DOHH2 (cell line): ENCODE measurements around the gene JMJD8.
A peak's percentile ranks its signal among the peaks of the same experiment; 100 is the strongest.
"Not testable (repeated sequence)": the region's sequence is repeated elsewhere in the genome, so short reads cannot be mapped to it uniquely, and the experiment has no call there.

Experiments
- H3F3A ChIP-seq: fragments of 200-600 bp; sonication (generic), shearing (Covaris generic); 2 replicates; pipeline ENCODE4 v1.6.0; 2016; ENCODE audit warnings: antibody characterized with exemption, mild to moderate bottlenecking; ENCODE audit not compliant: control insufficient read depth, insufficient read depth
- H3K27ac ChIP-seq: fragments of 200-600 bp; sonication (generic); 2 replicates; pipeline ENCODE4 v1.5.1; 2014; ENCODE audit warnings: low read depth, mild to moderate bottlenecking, low read length, moderate library complexity
- H3K27me3 ChIP-seq: fragments of 200-600 bp; sonication (generic); 2 replicates; pipeline ENCODE4 v1.6.1; 2014; ENCODE audit warnings: mild to moderate bottlenecking, low read length, mixed read lengths; ENCODE audit not compliant: control insufficient read depth
- H3K36me3 ChIP-seq: fragments of 200-600 bp; sonication (generic); 2 replicates; pipeline ENCODE4 v1.6.1; 2014; ENCODE audit warnings: mild to moderate bottlenecking, low read length, moderate library complexity, mixed read lengths; ENCODE audit not compliant: control insufficient read depth
- H3K4me1 ChIP-seq: fragments of 200-600 bp; sonication (generic); 2 replicates; pipeline ENCODE4 v1.6.1; 2014; ENCODE audit warnings: mild to moderate bottlenecking, low read length, mixed read lengths; ENCODE audit not compliant: control insufficient read depth
- H3K4me2 ChIP-seq: fragments of 200-600 bp; sonication (generic); 2 replicates; pipeline ENCODE4 v1.6.0; 2014; ENCODE audit warnings: mild to moderate bottlenecking, low read length, moderate library complexity
- H3K4me3 ChIP-seq: fragments of 200-600 bp; sonication (generic); 2 replicates; pipeline ENCODE4 v1.5.1; 2014; ENCODE audit warnings: mild to moderate bottlenecking, low read length, mixed read lengths
- H3K79me2 ChIP-seq: fragments of 200-600 bp; sonication (generic); 2 replicates; pipeline ENCODE4 v1.6.1; 2014; ENCODE audit warnings: mild to moderate bottlenecking, low read length, mixed read lengths; ENCODE audit not compliant: control insufficient read depth
- H3K9me2 ChIP-seq: fragments of 200-600 bp; sonication (generic); replicated peaks from 2 replicates; pipeline ENCODE4 v1.6.1; 2014; ENCODE audit warnings: mild to moderate bottlenecking, low read length, mixed read lengths; ENCODE audit not compliant: control insufficient read depth
- H3K9me3 ChIP-seq: fragments of 200-600 bp; sonication (generic); 2 replicates; pipeline ENCODE4 v1.6.1; 2014; ENCODE audit warnings: antibody characterized with exemption, low read length, mixed read lengths; ENCODE audit not compliant: control insufficient read depth, insufficient read depth
- H4K20me1 ChIP-seq: fragments of 200-600 bp; sonication (generic); 2 replicates; pipeline ENCODE4 v1.6.0; 2014; ENCODE audit warnings: low read depth, mild to moderate bottlenecking, antibody characterized with exemption, low read length, moderate library complexity; ENCODE audit not compliant: control insufficient read depth, insufficient read depth
- EZH2phosphoT487 ChIP-seq: fragments of 200-600 bp; sonication (generic); IDR thresholded peaks from 2 replicates; pipeline ENCODE4 v1.6.1; 2017; ENCODE audit warnings: borderline replicate concordance, mild to moderate bottlenecking, antibody characterized with exemption, low read length, moderate library complexity, mixed read lengths
- TF ChIP-seq, protein P1 (sequence below): fragments of 200-600 bp; sonication (generic); IDR thresholded peaks from one replicate; pipeline ENCODE4 v1.5.1; 2014; ENCODE audit warnings: antibody characterized with exemption, mild to moderate bottlenecking, low read depth, low read length; ENCODE audit not compliant: poor library complexity, severe bottlenecking

JMJD8 gene

DNA sequence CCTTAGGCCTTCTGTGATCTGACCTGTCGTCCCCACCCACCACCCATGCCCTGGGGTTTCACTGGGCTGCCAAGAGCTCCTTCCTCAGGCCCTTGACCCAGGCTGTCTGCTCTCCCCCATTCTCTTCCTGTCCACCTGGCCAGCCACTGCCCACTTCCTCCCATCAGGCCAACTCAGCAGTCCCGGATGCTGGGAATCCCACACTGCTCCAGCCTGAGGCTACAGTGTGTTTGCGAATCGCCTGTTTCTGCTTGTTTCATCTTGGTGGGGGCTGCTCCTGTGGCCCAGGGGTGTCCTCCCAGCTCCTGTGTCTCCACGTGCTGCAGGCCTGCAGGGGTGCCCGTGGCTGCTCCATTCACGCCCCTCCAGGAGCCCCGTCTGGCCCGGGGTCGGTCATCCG, 29.9 kb upstream of the JMJD8 start:
- Histone ChIP-seq H3K27me3 (peaks cover 36% of the 10 kb centered on the region), H3K9me3 (no peaks in the 10 kb centered on the region), H3K79me2 (0 out of 2 replicates have a peak, but pooled peaks cover 2% of the 10 kb centered on the region), H3K4me1 (peaks cover 28% of the 10 kb centered on the region), H3K4me2 (no peak overlapping the region), H3K9me2 (no peaks in the 10 kb centered on the region), H4K20me1 (peaks cover 8% of the 10 kb centered on the region; the same call in 1 of the 2 replicates), H3K4me3 (no peak overlapping the region; the same call in 1 of the 2 replicates), H3F3A (0 out of 2 replicates have a peak, but pooled peaks cover 2% of the 10 kb centered on the region), H3K27ac (no peak overlapping the region), H3K36me3 (no peaks in the 10 kb centered on the region)
- TF ChIP-seq, protein P1, sequence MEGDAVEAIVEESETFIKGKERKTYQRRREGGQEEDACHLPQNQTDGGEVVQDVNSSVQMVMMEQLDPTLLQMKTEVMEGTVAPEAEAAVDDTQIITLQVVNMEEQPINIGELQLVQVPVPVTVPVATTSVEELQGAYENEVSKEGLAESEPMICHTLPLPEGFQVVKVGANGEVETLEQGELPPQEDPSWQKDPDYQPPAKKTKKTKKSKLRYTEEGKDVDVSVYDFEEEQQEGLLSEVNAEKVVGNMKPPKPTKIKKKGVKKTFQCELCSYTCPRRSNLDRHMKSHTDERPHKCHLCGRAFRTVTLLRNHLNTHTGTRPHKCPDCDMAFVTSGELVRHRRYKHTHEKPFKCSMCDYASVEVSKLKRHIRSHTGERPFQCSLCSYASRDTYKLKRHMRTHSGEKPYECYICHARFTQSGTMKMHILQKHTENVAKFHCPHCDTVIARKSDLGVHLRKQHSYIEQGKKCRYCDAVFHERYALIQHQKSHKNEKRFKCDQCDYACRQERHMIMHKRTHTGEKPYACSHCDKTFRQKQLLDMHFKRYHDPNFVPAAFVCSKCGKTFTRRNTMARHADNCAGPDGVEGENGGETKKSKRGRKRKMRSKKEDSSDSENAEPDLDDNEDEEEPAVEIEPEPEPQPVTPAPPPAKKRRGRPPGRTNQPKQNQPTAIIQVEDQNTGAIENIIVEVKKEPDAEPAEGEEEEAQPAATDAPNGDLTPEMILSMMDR: no peak
- TF ChIP-seq EZH2phosphoT487: no peak

DNA sequence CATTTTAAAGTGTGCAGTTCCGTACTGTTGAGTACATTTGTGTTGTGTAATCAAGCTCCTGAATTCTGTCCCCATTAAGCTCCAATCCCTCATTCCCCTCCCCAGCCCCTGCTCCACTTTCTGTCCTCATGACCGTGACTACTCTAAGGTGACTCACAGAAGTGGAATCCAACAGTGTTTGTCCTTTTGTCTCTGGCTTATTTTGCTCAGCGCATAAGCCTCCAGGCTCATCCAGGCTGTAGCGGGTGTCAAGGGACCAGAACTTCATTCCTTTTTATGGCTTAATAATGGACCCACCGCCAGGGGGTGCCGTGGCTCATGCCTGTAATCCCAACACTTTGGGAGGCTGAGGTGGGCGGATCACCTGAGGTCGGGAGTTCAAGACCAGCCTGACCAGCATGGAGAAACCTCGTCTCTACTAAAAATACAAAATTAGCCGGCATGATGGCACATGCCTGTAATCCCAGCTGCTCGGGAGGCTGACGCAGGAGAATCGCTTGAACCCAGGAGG, 28.7 kb upstream of the JMJD8 start:
- not testable (repeated sequence) for H3K9me3 ChIP-seq, H3K4me3 ChIP-seq, H3K36me3 ChIP-seq, H3K27ac ChIP-seq, H3K79me2 ChIP-seq, H3K4me2 ChIP-seq, H4K20me1 ChIP-seq, H3K9me2 ChIP-seq, H3F3A ChIP-seq
- H3K4me1 ChIP-seq: peaks cover 24% of the 10 kb centered on the region
- TF ChIP-seq, protein P1: peak; percentile 50
- H3K27me3 ChIP-seq: peaks cover 40% of the 10 kb centered on the region

DNA sequence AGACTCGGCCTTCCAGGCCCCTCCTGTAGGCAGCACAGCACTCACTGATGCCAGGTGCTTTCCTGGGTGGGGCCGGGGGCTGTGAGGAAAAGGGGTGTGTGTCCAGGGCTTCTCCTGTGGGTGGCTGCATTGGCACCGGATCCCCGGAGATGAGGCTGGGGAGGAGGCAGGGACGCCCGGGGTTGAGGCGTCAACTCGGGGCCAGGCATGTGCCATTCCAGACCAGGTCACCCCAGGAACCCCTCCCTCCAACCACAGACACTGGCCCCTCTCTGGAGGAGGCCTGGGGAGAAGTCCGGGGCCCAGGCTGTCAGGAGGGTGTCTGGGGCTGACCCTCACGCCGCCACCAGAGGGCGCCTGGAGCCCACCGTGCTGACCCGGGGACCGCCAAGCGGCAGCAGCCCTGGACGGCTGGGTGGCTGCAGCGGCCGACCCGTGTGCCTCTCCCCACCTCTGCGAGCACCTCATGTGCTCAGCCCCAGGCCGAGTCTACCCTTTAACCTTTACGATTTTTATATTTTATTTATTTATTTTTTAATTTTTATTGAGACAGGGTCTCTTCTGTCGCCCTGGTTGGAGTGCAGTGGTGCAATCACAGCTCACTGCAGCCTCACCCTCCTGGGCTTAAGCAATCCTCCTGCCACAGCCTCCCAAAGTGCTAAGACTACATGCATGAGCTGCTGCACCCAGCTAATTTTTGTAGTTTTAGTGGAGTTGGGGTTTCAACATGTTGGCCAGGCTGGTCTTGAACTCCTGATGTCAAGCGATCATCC, 27.6 kb upstream of the JMJD8 start:
- no peaks in the 10 kb centered on the region for H3K9me3 ChIP-seq
- H3K4me2 ChIP-seq: no peak overlapping the region
- peaks cover 46% of the 10 kb centered on the region for H3K27me3 ChIP-seq
- H3F3A ChIP-seq: 0 out of 2 replicates have a peak, but pooled peaks cover 2% of the 10 kb centered on the region
- H3K4me1 ChIP-seq: peaks cover 24% of the 10 kb centered on the region
- H3K9me2 ChIP-seq: no peaks in the 10 kb centered on the region
- no peak overlapping the region for H3K4me3 ChIP-seq
- TF ChIP-seq, protein P1: peak; percentile 85
- TF ChIP-seq EZH2phosphoT487: no peak
- peaks cover 8% of the 10 kb centered on the region; the same call in 1 of the 2 replicates for H4K20me1 ChIP-seq
- H3K79me2 ChIP-seq: 0 out of 2 replicates have a peak, but pooled peaks cover 2% of the 10 kb centered on the region
- no peaks in the 10 kb centered on the region for H3K36me3 ChIP-seq
- no peak overlapping the region for H3K27ac ChIP-seq
